PC-3 (cell line): ENCODE results near the gene PUDP. TPM values are rescaled to one million over a fixed set of nuclear protein-coding genes. Genes with fewer than 3 reads are reported as not detected.

ENCODE experiments used
- ATAC-seq: fragments of 200-7000 bp; cut with Tn5 transposase; 2 replicates; pipeline ENCODE4 v1.9.1; 2020; ENCODE audit warnings: mild to moderate bottlenecking, moderate library complexity
- BruUV-seq: library from RNA; stranded (reverse); fragments of 400-500 nt; replicated peaks from 2 replicates; lab custom pipeline; 2021; lab: Mats Ljungman, UMichigan
- CTCF ChIA-PET: fragments of 300-600 bp; sonication (Branson Sonifier 250); formaldehyde crosslinking; loops from one replicate; lab custom pipeline; 2022; ENCODE audit warnings: antibody characterized with exemption; lab: Charles Lee
- POLR2A ChIA-PET: fragments of 300-600 bp; sonication (Branson Sonifier 250); formaldehyde crosslinking; loops from one replicate; lab custom pipeline; 2022; ENCODE audit warnings: antibody characterized with exemption; ENCODE audit not compliant: unreplicated experiment; lab: Charles Lee
- DNase-seq: peaks from one replicate; pipeline ENCODE4 v3.0.0-alpha.2; 2015
- H2AFZ ChIP-seq: fragments of 300-600 bp; sonication (generic); 2 replicates; pipeline ENCODE4 v1.6.0; 2016; ENCODE audit warnings: antibody characterized with exemption, low read length
- H3F3A ChIP-seq: fragments of 300-600 bp; sonication (generic); one replicate; pipeline ENCODE4 v1.6.0; 2017; ENCODE audit warnings: antibody characterized with exemption, low read length, control low read depth, mild to moderate bottlenecking; ENCODE audit not compliant: unreplicated experiment
- H3K27ac ChIP-seq: fragments of 300-600 bp; sonication (generic); 2 replicates; pipeline ENCODE4 v1.5.1; 2016; ENCODE audit warnings: mild to moderate bottlenecking, low read length
- H3K27me3 ChIP-seq: fragments of 300-600 bp; sonication (generic); 2 replicates; pipeline ENCODE4 v1.6.1; 2016; ENCODE audit warnings: low read length, mixed read lengths
- H3K36me3 ChIP-seq: fragments of 300-600 bp; sonication (generic); 2 replicates; pipeline ENCODE4 v1.6.1; 2016; ENCODE audit warnings: low read depth, mixed run types, low read length, mixed read lengths
- H3K4me1 ChIP-seq: fragments of 300-600 bp; sonication (generic); 2 replicates; pipeline ENCODE4 v1.5.1; 2016; ENCODE audit warnings: low read length; ENCODE audit not compliant: insufficient read depth
- H3K4me2 ChIP-seq: fragments of 300-600 bp; sonication (generic); 2 replicates; pipeline ENCODE4 v1.6.0; 2016; ENCODE audit warnings: low read length
- H3K4me3 ChIP-seq: fragments of 300-600 bp; sonication (generic); 2 replicates; pipeline ENCODE4 v1.5.1; 2016; ENCODE audit warnings: mild to moderate bottlenecking, low read length, mixed read lengths
- H3K79me2 ChIP-seq: fragments of 300-600 bp; sonication (generic); 2 replicates; pipeline ENCODE4 v1.6.1; 2017; ENCODE audit warnings: low read length, mixed read lengths
- H3K9ac ChIP-seq: fragments of 300-600 bp; sonication (generic); 2 replicates; pipeline ENCODE4 v1.6.0; 2016; ENCODE audit warnings: mild to moderate bottlenecking, low read length
- H3K9me2 ChIP-seq: fragments of 300-600 bp; sonication (generic); replicated peaks from 2 replicates; pipeline ENCODE4 v1.6.1; 2016; ENCODE audit warnings: mixed run types, low read length, mixed read lengths
- H3K9me3 ChIP-seq: fragments of 300-600 bp; sonication (generic); 2 replicates; pipeline ENCODE4 v1.6.1; 2016; ENCODE audit warnings: low read length, mixed read lengths
- H4K20me1 ChIP-seq: fragments of 300-600 bp; sonication (generic); 2 replicates; pipeline ENCODE4 v1.6.1; 2016; ENCODE audit warnings: low read length, mixed read lengths
- CTCF ChIP-seq: fragments of 300-600 bp; sonication (generic); conservative IDR thresholded peaks from 2 replicates; pipeline ENCODE4 v1.5.1; 2017; ENCODE audit warnings: antibody characterized with exemption, low read depth, mild to moderate bottlenecking, low read length
- EZH2 ChIP-seq: fragments of 300-600 bp; sonication (generic); IDR thresholded peaks from one replicate; pipeline ENCODE4 v1.6.1; 2017; ENCODE audit warnings: antibody characterized with exemption, mild to moderate bottlenecking, low read length; ENCODE audit not compliant: unreplicated experiment
- EZH2phosphoT487 ChIP-seq: fragments of 300-600 bp; sonication (generic); IDR thresholded peaks from 2 replicates; pipeline ENCODE4 v1.6.1; 2018; ENCODE audit warnings: mild to moderate bottlenecking, antibody characterized with exemption, low read length, borderline replicate concordance
- intact Hi-C: fragments of 100-400 bp; cut with micrococcal nuclease; formaldehyde crosslinking; loops from 2 replicates; pipeline ENCODE4 v1.9.0; 2023
- total RNA-seq: library from RNA; depleted of rRNA; stranded (reverse); fragments of >200 nt; gene quantifications from 2 replicates; pipeline ENCODE4 v1.2.3, GENCODE V29; 2014

PUDP gene
- total RNA-seq, 1 experiment from 2014 or later = 7.6 TPM

- H3K36me3 ChIP-seq = no peaks in the 10 kb centered on the region
- ChIA-PET CTCF (no interaction called here), POLR2A (no interaction called here)
- no TSS peak for BruUV-seq
- H3K27ac ChIP-seq = no peak overlapping the region
- DNase-seq = no peak
- no peaks in the 10 kb centered on the region for H3K79me2 ChIP-seq
- H4K20me1 ChIP-seq = no peaks in the 10 kb centered on the region
- no peak for ATAC-seq
- H3K9me2 ChIP-seq = no peaks in the 10 kb centered on the region
- TF ChIP-seq EZH2phosphoT487 (no peak), EZH2 (no peak), CTCF (no peak)
- intact Hi-C loops = no loop called here
- no peak overlapping the region for H3K4me2 ChIP-seq
- no peaks in the 10 kb centered on the region for H3F3A ChIP-seq
- no peak overlapping the region for H3K9ac ChIP-seq
- no peaks in the 10 kb centered on the region for H3K27me3 ChIP-seq
- H3K4me1 ChIP-seq = no peaks in the 10 kb centered on the region
- no peaks in the 10 kb centered on the region for H3K9me3 ChIP-seq
- no peak overlapping the region for H2AFZ ChIP-seq
- H3K4me3 ChIP-seq = no peak overlapping the region
Observed at GRCh38 chrX:7072856-7073255, 75.1 kb downstream of the PUDP start.

- Histone ChIP-seq H3K9ac (no peak overlapping the region), H3K4me2 (no peak overlapping the region), H3F3A (no peaks in the 10 kb centered on the region), H3K27ac (no peak overlapping the region), H3K36me3 (no peaks in the 10 kb centered on the region), H4K20me1 (no peaks in the 10 kb centered on the region), H3K27me3 (no peaks in the 10 kb centered on the region), H3K4me1 (no peaks in the 10 kb centered on the region), H3K4me3 (no peak overlapping the region), H3K79me2 (no peaks in the 10 kb centered on the region), H2AFZ (no peak overlapping the region), H3K9me2 (no peaks in the 10 kb centered on the region), H3K9me3 (no peaks in the 10 kb centered on the region)
- DNase-seq = no peak
- intact Hi-C loops = no loop called here
- ATAC-seq = no peak
- no peak for TF ChIP-seq EZH2
- TF ChIP-seq EZH2phosphoT487 = no peak
- no peak for TF ChIP-seq CTCF
- ChIA-PET CTCF (no interaction called here), POLR2A (no interaction called here)
- BruUV-seq = no TSS peak
Observed at GRCh38 chrX:7071390-7071789, 76.6 kb downstream of the PUDP start.

GRCh38 chrX:7069556-7069955 lies 78.4 kb downstream of the PUDP start:
- H3K4me1 ChIP-seq = no peaks in the 10 kb centered on the region
- H3K27me3 ChIP-seq = no peaks in the 10 kb centered on the region
- no peaks in the 10 kb centered on the region for H3K79me2 ChIP-seq
- H3K4me3 ChIP-seq = no peak overlapping the region
- H3K36me3 ChIP-seq = no peaks in the 10 kb centered on the region
- H3K9me2 ChIP-seq = no peaks in the 10 kb centered on the region
- BruUV-seq = no TSS peak
- H4K20me1 ChIP-seq = no peaks in the 10 kb centered on the region
- ChIA-PET POLR2A (no interaction called here), CTCF (no interaction called here)
- no peak overlapping the region for H3K27ac ChIP-seq
- H3K9me3 ChIP-seq = no peaks in the 10 kb centered on the region
- intact Hi-C loops = no loop called here
- TF ChIP-seq EZH2phosphoT487 = no peak
- TF ChIP-seq EZH2 = no peak
- no peak for TF ChIP-seq CTCF
- no peak overlapping the region for H2AFZ ChIP-seq
- DNase-seq (no peak), ATAC-seq (no peak)
- no peaks in the 10 kb centered on the region for H3F3A ChIP-seq
- no peak overlapping the region for H3K4me2 ChIP-seq
- no peak overlapping the region for H3K9ac ChIP-seq
